GM20000 (cell line): ENCODE data around the gene SHC4.

Experiments
- DNase-seq: peaks from one replicate; pipeline ENCODE4 v3.0.0; 2012; ENCODE audit warnings: low spot score
- CTCF ChIP-seq: IDR thresholded peaks from 2 replicates; pipeline ENCODE4 v1.5.1; 2012; ENCODE audit warnings: mild to moderate bottlenecking, control low read depth; ENCODE audit errors: extremely low read depth, missing control alignments

The SHC4 gene

GRCh38 chr15:48893311-48893710 lies 70.4 kb downstream of the SHC4 start:
- TF ChIP-seq CTCF, result no peak
- DNase-seq, result no peak

GRCh38 chr15:48891232-48891765 lies 72.4 kb downstream of the SHC4 start:
- TF ChIP-seq CTCF, result no peak
- DNase-seq, result no peak

GRCh38 chr15:48890375-48890972 lies 73.2 kb downstream of the SHC4 start:
- DNase-seq, result no peak
- TF ChIP-seq CTCF, result no peak

GRCh38 chr15:48889925-48890324 lies 73.8 kb downstream of the SHC4 start:
- no peak for DNase-seq
- no peak for TF ChIP-seq CTCF

GRCh38 chr15:48888836-48889235 lies 74.9 kb downstream of the SHC4 start:
- DNase-seq, result no peak
- TF ChIP-seq CTCF, result no peak

- no peak for TF ChIP-seq CTCF
- no peak for DNase-seq
Observed at GRCh38 chr15:48888191-48888590, 75.5 kb downstream of the SHC4 start.

GRCh38 chr15:48887144-48887543 lies 76.6 kb downstream of the SHC4 start:
- no peak for TF ChIP-seq CTCF
- DNase-seq, result no peak
